Measurements from ENCODE around the gene KIRREL1. TPM values are rescaled to one million over a fixed set of nuclear protein-coding genes. Genes with fewer than 3 reads are reported as not detected.
A peak's percentile ranks its signal among the peaks of the same experiment; 100 is the strongest.

The KIRREL1 gene
- polyA plus RNA-seq, 1 experiment, result 42.3 TPM

- Histone ChIP-seq H3K27me3 (ENCODE audit: control insufficient read depth, insufficient read depth, low read length) (no peaks in the 10 kb centered on the region), H3K4me3 (ENCODE audit: low read depth, low read length) (no peak overlapping the region), H3K9me3 (ENCODE audit: control insufficient read depth, insufficient read depth, low read length) (no peaks in the 10 kb centered on the region), H3K27ac (ENCODE audit: low read depth, low read length) (no peak overlapping the region)
- TF ChIP-seq CTCF (IDR thresholded peaks at IDR 0.05; ENCODE audit: low read depth, low read length), result no peak
- no peak for DNase-seq (ENCODE audit: low read depth, low spot score)
- ChIA-PET CTCF (interaction anchor here (0.9 to 2.8 kb wide), 5 partner anchors 19 to 77 kb away, joined by 3 to 14 read pairs (median 4); no protein-coding TSS in a partner anchor), POLR2A (interaction anchor here (0.7 kb wide), 1 partner anchor 77 kb away, joined by 3 read pairs; no protein-coding TSS in a partner anchor)
These were observed 75.5 kb downstream of the KIRREL1 start for GRCh38 chr1:158068918-158069317.

GRCh38 chr1:158071138-158071537 is 77.7 kb downstream of the KIRREL1 start:
- CTCF ChIA-PET, result interaction anchor here (2.8 kb wide), 1 partner anchor 79 kb away, joined by 14 read pairs; no protein-coding TSS in a partner anchor
- Histone ChIP-seq H3K9me3 (ENCODE audit: control insufficient read depth, insufficient read depth, low read length) (no peaks in the 10 kb centered on the region), H3K27ac (ENCODE audit: low read depth, low read length) (peak overlapping the region; percentile 21), H3K4me3 (ENCODE audit: low read depth, low read length) (no peak overlapping the region), H3K27me3 (ENCODE audit: control insufficient read depth, insufficient read depth, low read length) (no peaks in the 10 kb centered on the region)
- DNase-seq (ENCODE audit: low read depth, low spot score), result no peak
- no peak for TF ChIP-seq CTCF (IDR thresholded peaks at IDR 0.05; ENCODE audit: low read depth, low read length)
- POLR2A ChIA-PET, result no interaction called here

GRCh38 chr1:158075078-158075477 is 81.6 kb downstream of the KIRREL1 start:
- ChIA-PET POLR2A (interaction anchor here (0.6 kb wide), 1 partner anchor 54 kb away, joined by 5 read pairs; no protein-coding TSS in a partner anchor), CTCF (interaction anchor here (1.2 to 7.8 kb wide), 7 partner anchors 12 to 106 kb away, joined by 3 to 45 read pairs (median 12); partner anchors contain the start of gene KIRREL1)
- TF ChIP-seq CTCF (IDR thresholded peaks at IDR 0.05; ENCODE audit: low read depth, low read length), result no peak
- no peaks in the 10 kb centered on the region for H3K27me3 ChIP-seq (ENCODE audit: control insufficient read depth, insufficient read depth, low read length)
- H3K9me3 ChIP-seq (ENCODE audit: control insufficient read depth, insufficient read depth, low read length), result no peaks in the 10 kb centered on the region
- H3K27ac ChIP-seq (ENCODE audit: low read depth, low read length), result no peak overlapping the region
- DNase-seq (ENCODE audit: low read depth, low spot score), result no peak
- H3K4me3 ChIP-seq (ENCODE audit: low read depth, low read length), result no peak overlapping the region

GRCh38 chr1:158076441-158076840 is 83.0 kb downstream of the KIRREL1 start:
- H3K4me3 ChIP-seq (ENCODE audit: low read depth, low read length), result no peak overlapping the region
- H3K27me3 ChIP-seq (ENCODE audit: control insufficient read depth, insufficient read depth, low read length), result no peaks in the 10 kb centered on the region
- DNase-seq (ENCODE audit: low read depth, low spot score), result no peak
- no peak for TF ChIP-seq CTCF (IDR thresholded peaks at IDR 0.05; ENCODE audit: low read depth, low read length)
- POLR2A ChIA-PET, result no interaction called here
- H3K9me3 ChIP-seq (ENCODE audit: control insufficient read depth, insufficient read depth, low read length), result no peaks in the 10 kb centered on the region
- CTCF ChIA-PET, result interaction anchor here (1.1 to 7.8 kb wide), 5 partner anchors 10 to 107 kb away, joined by 3 to 45 read pairs (median 19); no protein-coding TSS in a partner anchor
- H3K27ac ChIP-seq (ENCODE audit: low read depth, low read length), result no peak overlapping the region

GRCh38 chr1:158077411-158078256 is 84.2 kb downstream of the KIRREL1 start:
- Histone ChIP-seq H3K27me3 (ENCODE audit: control insufficient read depth, insufficient read depth, low read length) (no peaks in the 10 kb centered on the region), H3K27ac (ENCODE audit: low read depth, low read length) (no peak overlapping the region), H3K9me3 (ENCODE audit: control insufficient read depth, insufficient read depth, low read length) (no peaks in the 10 kb centered on the region), H3K4me3 (ENCODE audit: low read depth, low read length) (no peak overlapping the region)
- CTCF ChIA-PET, result interaction anchor here (1.5 to 7.8 kb wide), 5 partner anchors 9 to 108 kb away, joined by 4 to 45 read pairs (median 19); no protein-coding TSS in a partner anchor
- no peak for DNase-seq (ENCODE audit: low read depth, low spot score)
- POLR2A ChIA-PET, result no interaction called here
- TF ChIP-seq CTCF (IDR thresholded peaks at IDR 0.05; ENCODE audit: low read depth, low read length), result no peak
